GM19193 (cell line): ENCODE data around the gene KCNJ6.

Source experiments
- POLR2A ChIP-seq: IDR thresholded peaks from 4 replicates; pipeline ENCODE4 v1.6.1; 2011; ENCODE audit not compliant: insufficient read depth, insufficient read length; ENCODE audit errors: extremely low read depth

The KCNJ6 gene

GRCh38 chr21:37571442-37571841, 344.8 kb downstream of the KCNJ6 start:
- no peak for TF ChIP-seq POLR2A

GRCh38 chr21:37568916-37569315, 347.3 kb downstream of the KCNJ6 start:
- no peak for TF ChIP-seq POLR2A

GRCh38 chr21:37568415-37568814, 347.8 kb downstream of the KCNJ6 start:
- no peak for TF ChIP-seq POLR2A

GRCh38 chr21:37566790-37567615, 349.3 kb downstream of the KCNJ6 start:
- no peak for TF ChIP-seq POLR2A

- no peak for TF ChIP-seq POLR2A
Observed at GRCh38 chr21:37565530-37566223, 350.6 kb downstream of the KCNJ6 start.

GRCh38 chr21:37564924-37565529, 351.2 kb downstream of the KCNJ6 start:
- TF ChIP-seq POLR2A, result no peak

DNA sequence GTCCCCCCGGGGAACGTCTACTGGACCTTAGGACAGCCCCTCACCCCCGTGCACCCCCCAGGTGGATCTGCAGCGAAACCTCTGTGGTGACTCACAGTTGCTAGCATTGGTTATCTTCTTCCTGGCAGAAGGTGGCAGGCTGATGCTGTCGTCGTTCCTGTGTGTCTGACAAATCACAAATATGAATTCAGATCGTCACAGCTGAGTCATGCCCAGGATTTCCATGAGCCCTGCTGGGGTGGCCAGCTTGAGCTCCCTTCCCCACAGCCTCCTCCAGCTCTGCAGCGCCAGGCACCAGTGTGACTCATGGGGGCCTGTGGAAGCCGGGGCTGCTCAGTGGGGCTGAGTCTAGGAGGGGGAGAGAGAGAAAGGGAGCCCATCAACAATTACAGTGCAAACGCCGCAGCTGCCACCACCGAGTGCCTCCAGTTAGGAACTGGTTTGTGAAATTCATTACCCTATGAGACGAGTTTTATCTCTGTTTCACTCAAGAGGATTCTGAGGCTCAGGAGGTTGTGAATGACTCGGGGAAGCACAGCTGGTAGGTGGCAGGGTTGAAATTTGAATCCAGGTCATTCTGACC, 351.8 kb downstream of the KCNJ6 start:
- TF ChIP-seq POLR2A, result no peak

- TF ChIP-seq POLR2A, result peak; percentile 85
Observed at GRCh38 chr21:37563641-37564340, 352.5 kb downstream of the KCNJ6 start.

DNA sequence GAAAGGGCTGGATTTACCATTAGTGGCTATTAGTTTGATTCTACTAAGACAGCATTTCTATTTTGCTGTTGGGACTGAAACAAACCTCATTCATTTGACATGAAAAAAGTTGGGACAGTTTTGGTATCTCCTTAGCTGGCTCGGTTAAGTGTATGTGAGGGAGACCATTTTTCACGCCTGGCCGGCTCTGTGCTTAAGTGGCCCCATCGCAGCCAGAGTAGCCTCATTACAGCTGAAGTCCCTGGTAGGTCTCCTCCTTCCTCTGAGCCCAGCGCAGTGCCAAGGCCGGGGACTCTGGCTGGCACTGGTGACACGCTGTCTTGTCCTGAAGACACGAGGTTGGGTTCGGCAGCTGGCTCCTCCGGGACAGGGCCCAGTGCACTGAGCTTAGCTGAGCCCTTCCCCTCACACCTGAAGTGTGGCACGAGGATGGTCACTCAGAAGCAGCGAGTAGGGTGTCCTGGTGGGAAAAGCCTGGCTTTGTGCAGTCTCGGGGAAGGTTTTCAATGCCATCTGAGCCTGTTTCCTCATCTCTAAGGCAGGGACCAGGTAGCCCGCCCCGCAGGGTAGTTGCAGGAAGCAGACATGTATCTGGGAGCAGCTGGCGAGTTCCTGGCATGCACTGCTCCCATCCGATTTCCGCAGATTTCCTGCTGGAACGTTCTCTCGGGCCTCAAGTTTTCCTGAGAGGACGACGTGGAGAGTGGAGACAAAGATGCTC, 353.2 kb downstream of the KCNJ6 start:
- no peak for TF ChIP-seq POLR2A

DNA sequence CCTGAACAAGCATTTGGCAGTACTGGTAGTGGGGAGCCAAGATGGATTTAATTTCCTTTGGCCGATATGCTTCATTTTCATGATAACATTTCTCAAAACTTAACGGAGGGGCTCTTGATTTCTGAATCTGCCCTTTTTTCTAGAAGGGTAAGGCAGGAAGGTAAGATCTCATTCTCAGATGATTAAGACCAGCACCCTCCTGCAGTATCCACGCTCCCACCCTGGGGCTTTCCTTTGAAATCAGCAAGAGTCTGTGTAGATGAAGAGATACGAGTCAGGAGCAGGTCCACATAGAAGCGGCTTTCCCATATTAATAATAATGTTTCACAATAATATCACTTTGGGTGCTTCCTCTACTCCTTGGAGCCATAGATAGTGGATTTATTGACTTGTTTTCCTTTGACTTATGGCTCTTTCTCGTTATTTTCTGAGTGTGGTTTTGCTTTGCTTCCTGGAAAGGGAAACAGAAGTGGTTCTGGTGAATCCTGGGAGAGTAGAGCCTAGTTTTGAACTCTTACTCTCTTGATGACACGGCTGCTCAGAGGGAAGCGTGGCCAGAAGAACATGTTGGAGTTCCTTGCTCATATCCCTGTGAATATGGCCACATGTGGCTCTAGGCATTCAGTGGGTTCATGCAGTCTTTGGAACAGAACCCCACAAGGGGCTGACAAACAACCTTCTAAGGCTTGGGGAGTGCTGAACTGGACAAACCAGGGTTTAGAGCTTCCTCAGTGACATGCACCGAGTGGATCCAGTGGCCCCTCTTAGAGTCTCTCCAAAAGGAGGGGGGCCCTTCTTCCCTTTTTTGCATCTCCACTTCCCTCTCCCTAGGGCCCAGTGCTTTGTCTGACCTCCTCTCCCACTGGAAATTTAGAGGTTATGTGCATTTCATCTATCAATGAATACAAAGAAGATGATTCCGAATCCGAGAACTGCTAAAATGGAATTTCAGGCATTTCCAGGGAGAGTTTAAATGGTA, 354.0 kb downstream of the KCNJ6 start:
- no peak for TF ChIP-seq POLR2A

- TF ChIP-seq POLR2A, result no peak
Observed at GRCh38 chr21:37561506-37561905, 354.8 kb downstream of the KCNJ6 start.

GRCh38 chr21:37560385-37560784, 355.9 kb downstream of the KCNJ6 start:
- TF ChIP-seq POLR2A, result no peak

DNA sequence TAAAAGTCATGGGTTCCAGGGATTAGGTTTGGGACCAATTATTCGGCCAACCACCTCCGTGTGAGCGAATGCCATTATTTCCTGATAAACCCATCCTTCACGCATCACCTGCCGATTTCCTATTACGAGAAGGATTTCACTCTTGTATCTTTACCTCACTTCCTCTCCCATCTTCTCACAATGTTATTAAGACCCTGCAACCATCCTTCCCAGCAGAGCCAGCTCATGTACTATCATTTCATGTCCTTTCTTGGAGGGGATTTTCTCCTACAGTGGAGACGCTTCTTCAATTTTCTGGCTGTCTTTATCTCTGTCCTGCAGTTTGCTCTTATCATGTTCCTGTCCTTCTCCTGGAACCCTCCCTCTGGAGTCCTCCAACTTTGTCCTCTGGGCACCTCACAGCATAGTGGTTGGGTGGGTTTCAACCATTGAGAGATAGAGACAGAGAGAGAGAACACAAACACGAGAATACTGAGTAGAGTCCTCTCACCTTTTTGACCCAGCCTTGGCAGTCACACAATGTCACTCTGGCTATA, 357.5 kb downstream of the KCNJ6 start:
- no peak for TF ChIP-seq POLR2A
